Gastroesophageal sphincter (tissue), 4 donors: ENCODE results near the gene RPL34. TPM values are rescaled to one million over a fixed set of nuclear protein-coding genes. Genes with fewer than 3 reads are reported as not detected.
"Not testable (repeated sequence)": the region's sequence is repeated elsewhere in the genome, so short reads cannot be mapped to it uniquely, and the experiment has no call there.

Experiments
- ATAC-seq: fragments of 150-250 bp; one replicate; pipeline ENCODE4 v1.9.1; 2016; ENCODE audit warnings: mild to moderate bottlenecking, moderate library complexity
- H3K27ac ChIP-seq, 4 donors: fragments of 200-600 bp; sonication (generic) in 3 of 4; 1 replicate in 3 of 4; 2 replicates in 1 of 4; pipeline ENCODE4 v1.5.1; 2016 to 2019
- H3K27me3 ChIP-seq: fragments of 200-600 bp; sonication (generic); one replicate; pipeline ENCODE4 v1.5.1; 2019
- H3K36me3 ChIP-seq, 2 donors: fragments of 200-600 bp; sonication (generic); one replicate each; pipeline ENCODE4 v1.5.1; 2019; ENCODE audit warnings: control low read depth in 1 of 2
- H3K4me1 ChIP-seq, 3 donors: fragments of 200-600 bp; sonication (generic); 1 replicate in 2 of 3; 2 replicates in 1 of 3; pipeline ENCODE4 v1.5.1; 2016 to 2019; ENCODE audit warnings: control low read depth in 2 of 3
- H3K4me3 ChIP-seq, 2 donors: fragments of 200-600 bp; sonication (generic); one replicate each; pipeline ENCODE4 v1.5.1; 2019; ENCODE audit warnings: mild to moderate bottlenecking in 1 of 2, moderate library complexity in 1 of 2
- H3K9me3 ChIP-seq, 3 donors: fragments of 200-600 bp; sonication (generic); one replicate each; pipeline ENCODE4 v1.5.1; 2017 to 2019; ENCODE audit warnings: control low read depth in 2 of 3
- EP300 ChIP-seq: sonication (generic); formaldehyde crosslinking; IDR thresholded peaks from one replicate; pipeline ENCODE4 v1.6.1; 2017; ENCODE audit warnings: antibody characterized with exemption, mild to moderate bottlenecking
- POLR2A ChIP-seq, 2 donors: fragments of 450-650 bp; IDR thresholded peaks; one replicate each; pipeline ENCODE4 v1.6.1; 2017; ENCODE audit warnings: antibody characterized with exemption in 2 of 2, mild to moderate bottlenecking in 2 of 2, moderate library complexity in 1 of 2
- POLR2AphosphoS5 ChIP-seq: sonication (generic); formaldehyde crosslinking; IDR thresholded peaks from one replicate; pipeline ENCODE4 v1.6.1; 2017; ENCODE audit warnings: antibody characterized with exemption
- WGBS, 2 donors: methylation state at CpG; one replicate each; pipeline ENCODE4 v1.1.5; 2018; ENCODE audit warnings: low coverage in 1 of 2; 5-methylcytosine and 5-hydroxymethylcytosine counted together
- total RNA-seq, 4 donors: library from RNA; depleted of rRNA; stranded (reverse); fragments of >200 nt; gene quantifications; one replicate each; pipeline ENCODE4 v1.1.0, GENCODE V29; 2016
- TF ChIP-seq, protein P1 (sequence below), 4 experiments: fragments of 200-600 bp in 2 of 4; fragments of 450-650 bp in 2 of 4; sonication (generic) in 1 of 4; IDR thresholded peaks; one replicate each; pipeline ENCODE4 v1.5.1; 2017 to 2019; ENCODE audit warnings: antibody characterized with exemption in 4 of 4, mild to moderate bottlenecking in 2 of 4, moderate library complexity in 2 of 4

The RPL34 gene
- total RNA-seq, 4 donors from 2014 or later: 549 to 1,430 (median 998) TPM

DNA sequence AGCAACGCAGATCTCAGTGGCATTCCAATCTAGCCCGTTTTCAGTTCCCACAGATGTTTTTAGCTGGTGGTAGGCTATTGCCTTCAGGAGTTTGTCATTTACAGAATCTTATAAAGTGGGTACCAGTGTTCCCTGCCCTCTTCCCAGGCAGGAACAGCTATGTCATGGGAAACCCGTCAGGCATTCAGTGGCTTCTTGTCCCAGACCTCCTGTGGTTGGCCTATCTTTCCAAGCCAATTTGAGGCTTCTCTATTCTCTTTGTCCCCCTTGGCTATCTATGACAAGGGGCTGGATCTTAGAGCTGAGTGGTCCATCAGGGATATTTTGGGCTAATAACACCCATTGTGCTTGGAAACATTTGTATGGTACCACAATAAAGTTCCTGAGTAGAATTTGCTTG is 33.6 kb upstream of the RPL34 start:
- Histone ChIP-seq H3K4me1 (no peaks in the 10 kb centered on the region), H3K36me3 (no peaks in the 10 kb centered on the region), H3K27ac (no peak overlapping the region), H3K9me3 (no peaks in the 10 kb centered on the region), H3K27me3 (no peaks in the 10 kb centered on the region), H3K4me3 (no peak overlapping the region)
- 77 to 88% methylated on average over 2 to 3 of the region's 3 CpGs for WGBS, 2 donors
- no peak for TF ChIP-seq POLR2AphosphoS5
- TF ChIP-seq POLR2A (IDR thresholded peaks at IDR 0.05): no peak
- TF ChIP-seq, protein P1, sequence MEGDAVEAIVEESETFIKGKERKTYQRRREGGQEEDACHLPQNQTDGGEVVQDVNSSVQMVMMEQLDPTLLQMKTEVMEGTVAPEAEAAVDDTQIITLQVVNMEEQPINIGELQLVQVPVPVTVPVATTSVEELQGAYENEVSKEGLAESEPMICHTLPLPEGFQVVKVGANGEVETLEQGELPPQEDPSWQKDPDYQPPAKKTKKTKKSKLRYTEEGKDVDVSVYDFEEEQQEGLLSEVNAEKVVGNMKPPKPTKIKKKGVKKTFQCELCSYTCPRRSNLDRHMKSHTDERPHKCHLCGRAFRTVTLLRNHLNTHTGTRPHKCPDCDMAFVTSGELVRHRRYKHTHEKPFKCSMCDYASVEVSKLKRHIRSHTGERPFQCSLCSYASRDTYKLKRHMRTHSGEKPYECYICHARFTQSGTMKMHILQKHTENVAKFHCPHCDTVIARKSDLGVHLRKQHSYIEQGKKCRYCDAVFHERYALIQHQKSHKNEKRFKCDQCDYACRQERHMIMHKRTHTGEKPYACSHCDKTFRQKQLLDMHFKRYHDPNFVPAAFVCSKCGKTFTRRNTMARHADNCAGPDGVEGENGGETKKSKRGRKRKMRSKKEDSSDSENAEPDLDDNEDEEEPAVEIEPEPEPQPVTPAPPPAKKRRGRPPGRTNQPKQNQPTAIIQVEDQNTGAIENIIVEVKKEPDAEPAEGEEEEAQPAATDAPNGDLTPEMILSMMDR (IDR thresholded peaks at IDR 0.05): no peak
- no peak for TF ChIP-seq EP300
- ATAC-seq: no peak

DNA sequence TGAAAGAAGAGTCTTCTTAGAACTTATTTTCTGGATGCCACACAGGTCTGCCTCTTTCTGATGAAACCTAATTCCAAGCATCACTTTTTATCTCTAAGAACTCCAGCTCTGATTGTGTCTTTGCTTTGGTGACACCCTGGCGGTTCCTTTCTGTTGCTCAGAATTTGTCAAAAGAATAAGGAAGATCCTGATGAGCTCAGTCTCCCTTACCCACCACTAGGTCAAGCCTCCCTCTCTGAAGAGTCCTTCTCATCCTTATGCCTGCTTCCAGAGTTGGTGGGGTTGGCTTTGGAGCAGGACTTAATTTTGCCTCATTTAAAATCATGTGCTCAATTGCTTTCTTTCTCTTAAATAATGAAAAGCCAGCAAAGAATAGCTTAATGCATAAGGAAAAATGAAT is 31.5 kb upstream of the RPL34 start:
- no peaks in the 10 kb centered on the region for H3K27me3 ChIP-seq
- H3K27ac ChIP-seq: no peak overlapping the region
- H3K4me1 ChIP-seq: no peaks in the 10 kb centered on the region
- ATAC-seq: no peak
- TF ChIP-seq POLR2AphosphoS5 (no peak), POLR2A (IDR thresholded peaks at IDR 0.05) (no peak), EP300 (no peak)
- TF ChIP-seq, protein P1 (IDR thresholded peaks at IDR 0.05): no peak
- 91% methylated on average over 1 of the region's 1 CpG; no CpG with 5 or more reads in 1 of the 2 donors for WGBS, 2 donors
- H3K4me3 ChIP-seq: no peak overlapping the region
- no peaks in the 10 kb centered on the region for H3K9me3 ChIP-seq
- peaks cover 0 to 5% of the 10 kb centered on the region in 2 donors for H3K36me3 ChIP-seq

DNA sequence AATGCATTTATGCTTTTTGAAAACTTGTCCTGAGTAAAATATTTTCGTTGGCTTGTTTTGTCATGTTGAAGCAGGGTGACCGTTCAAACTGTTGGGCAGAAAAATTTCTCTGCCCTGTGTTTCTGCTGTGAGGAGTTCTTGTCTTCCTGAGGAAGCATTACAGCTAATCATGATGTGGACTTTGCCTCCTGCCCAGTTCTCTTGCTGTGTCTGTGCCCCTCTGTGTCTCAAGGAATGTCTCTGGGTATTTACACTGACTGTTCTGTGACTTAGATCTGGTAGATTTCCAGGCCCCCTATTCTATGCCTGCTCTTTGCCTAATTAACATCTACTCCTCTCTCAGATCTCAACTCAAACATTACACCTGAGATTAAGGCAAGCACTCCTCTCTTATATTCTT is 30.4 kb upstream of the RPL34 start:
- no peaks in the 10 kb centered on the region for H3K27me3 ChIP-seq
- no peaks in the 10 kb centered on the region for H3K4me1 ChIP-seq
- no peaks in the 10 kb centered on the region for H3K9me3 ChIP-seq
- no peak overlapping the region for H3K4me3 ChIP-seq
- no peak for ATAC-seq
- TF ChIP-seq POLR2A (IDR thresholded peaks at IDR 0.05): no peak
- TF ChIP-seq, protein P1 (IDR thresholded peaks at IDR 0.05): no peak
- no peak for TF ChIP-seq EP300
- TF ChIP-seq POLR2AphosphoS5: no peak
- WGBS, 2 donors: 49 to 64% methylated on average over 2 of the region's 2 CpGs
- peaks cover 0 to 12% of the 10 kb centered on the region in 2 donors for H3K36me3 ChIP-seq
- H3K27ac ChIP-seq: no peak overlapping the region

DNA sequence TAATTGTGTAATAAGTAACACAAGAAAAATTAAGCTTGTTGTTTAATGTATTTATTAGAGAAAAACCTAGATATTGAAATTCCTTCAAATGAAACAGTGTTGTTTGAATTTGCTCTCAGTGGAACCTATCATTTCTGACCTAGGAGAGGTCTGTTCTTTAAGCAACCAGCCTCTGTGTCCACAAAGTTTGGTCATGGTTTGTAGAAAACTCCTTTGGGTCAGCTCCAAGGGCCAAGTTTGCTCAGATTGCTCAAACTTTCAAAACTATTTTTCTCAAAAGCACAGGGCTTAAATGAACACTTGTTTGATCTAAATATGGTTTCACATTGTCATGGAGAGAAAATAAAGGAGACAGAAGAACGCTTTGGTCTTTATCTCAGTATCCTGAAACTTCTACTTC is 29.6 kb upstream of the RPL34 start:
- WGBS, 2 donors: 69 to 100% methylated on average over 1 of the region's 1 CpG
- ATAC-seq: no peak
- TF ChIP-seq, protein P1 (IDR thresholded peaks at IDR 0.05): no peak
- TF ChIP-seq POLR2A (IDR thresholded peaks at IDR 0.05) (no peak), EP300 (no peak), POLR2AphosphoS5 (no peak)
- no peaks in the 10 kb centered on the region for H3K9me3 ChIP-seq
- no peak overlapping the region for H3K4me3 ChIP-seq
- peaks cover 0 to 12% of the 10 kb centered on the region in 2 donors for H3K36me3 ChIP-seq
- H3K4me1 ChIP-seq: no peaks in the 10 kb centered on the region
- no peaks in the 10 kb centered on the region for H3K27me3 ChIP-seq
- H3K27ac ChIP-seq: no peak overlapping the region

DNA sequence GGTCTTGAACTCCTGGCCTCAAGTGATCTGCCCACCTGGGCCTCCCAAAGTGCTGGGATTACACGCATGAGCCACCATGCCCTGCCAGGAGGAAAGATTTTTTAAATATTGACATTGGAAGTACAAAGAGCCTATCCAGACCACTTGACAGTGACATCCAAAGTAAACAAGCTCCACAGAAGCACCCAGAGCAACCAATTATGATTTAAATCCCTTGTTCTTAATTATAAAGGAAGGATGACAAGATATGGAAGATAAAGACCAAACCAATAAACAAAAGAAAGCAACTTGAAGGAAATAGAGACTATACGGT is 27.7 kb upstream of the RPL34 start:
- no peaks in the 10 kb centered on the region for H3K4me1 ChIP-seq
- 29% methylated on average over 1 of the region's 2 CpGs; no CpG with 5 or more reads in 1 of the 2 donors for WGBS, 2 donors
- H3K27me3 ChIP-seq: no peaks in the 10 kb centered on the region
- H3K36me3 ChIP-seq: peaks cover 0 to 12% of the 10 kb centered on the region in 2 donors
- H3K9me3 ChIP-seq: no peaks in the 10 kb centered on the region
- ATAC-seq: no peak
- H3K27ac ChIP-seq: no peak overlapping the region
- no peak overlapping the region for H3K4me3 ChIP-seq
- TF ChIP-seq, protein P1 (IDR thresholded peaks at IDR 0.05): no peak
- no peak for TF ChIP-seq EP300
- TF ChIP-seq POLR2AphosphoS5: no peak
- TF ChIP-seq POLR2A (IDR thresholded peaks at IDR 0.05): no peak

DNA sequence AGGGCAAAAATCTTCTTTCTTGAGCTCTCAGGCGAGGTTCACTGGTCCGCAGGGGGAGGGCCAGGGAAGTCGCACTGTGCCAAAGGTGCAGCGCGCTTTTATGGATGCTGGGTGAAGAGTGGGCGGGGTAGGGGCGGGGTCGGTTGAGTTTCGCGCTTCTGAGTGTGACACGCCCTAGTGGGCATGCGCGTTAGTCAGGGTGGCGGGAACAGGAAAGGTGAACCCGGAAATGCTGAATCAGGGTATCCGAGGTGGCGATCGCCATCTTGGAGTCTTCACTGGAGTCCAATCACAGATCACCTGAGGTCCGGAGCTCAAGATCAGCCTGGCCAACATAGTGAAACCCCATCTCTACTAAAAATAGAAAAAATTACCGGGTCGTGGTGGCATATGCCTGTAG is 26.1 kb upstream of the RPL34 start:
- not testable (repeated sequence) for H3K27ac ChIP-seq, ATAC-seq, H3K9me3 ChIP-seq, H3K4me1 ChIP-seq, H3K27me3 ChIP-seq, H3K4me3 ChIP-seq
- peaks cover 0 to 12% of the 10 kb centered on the region in 2 donors for H3K36me3 ChIP-seq
- WGBS, 2 donors: 94 to 100% methylated on average over 3 to 4 of the region's 21 CpGs
